H1 (cell line): ENCODE results near the gene CSHL1. TPM values are rescaled to one million over a fixed set of nuclear protein-coding genes. Genes with fewer than 3 reads are reported as not detected.

Experiments used
- CTCF ChIA-PET: fragments of 300-600 bp; sonication (Branson Sonifier 250); formaldehyde crosslinking; loops from one replicate; lab custom pipeline; 2021; ENCODE audit not compliant: partially characterized antibody; lab: Charles Lee
- POLR2A ChIA-PET: fragments of 300-600 bp; sonication (Branson Sonifier 250); formaldehyde crosslinking; loops from one replicate; lab custom pipeline; 2021; ENCODE audit warnings: inconsistent platforms; ENCODE audit not compliant: partially characterized antibody; lab: Charles Lee
- DNase-seq, 2 experiments: peaks; one replicate each; pipeline versions ENCODE4 v3.0.0 to v3.0.0-alpha.2; 2010 to 2022; ENCODE audit warnings: low spot score in 2 of 2, low read depth in 1 of 2, mixed read lengths in 1 of 2
- FAIRE-seq: peaks from 2 replicates; lab custom pipeline; 2011; peaks lifted over from hg19 to GRCh38; lab: Jason Lieb, UNC
- H2AFZ ChIP-seq: 2 replicates; pipeline ENCODE4 v1.8.1; 2012; ENCODE audit warnings: low read length, inconsistent platforms
- H2AK5ac ChIP-seq: 2 replicates; pipeline ENCODE4 v1.6.1; 2013; ENCODE audit warnings: low read depth, low read length
- H2BK120ac ChIP-seq: replicated peaks from 2 replicates; pipeline ENCODE3; 2013; ENCODE audit warnings: low read depth, low read length, inconsistent platforms
- H2BK12ac ChIP-seq: 2 replicates; pipeline ENCODE4 v1.6.1; 2013; ENCODE audit warnings: low read depth, low read length
- H2BK15ac ChIP-seq: 2 replicates; pipeline ENCODE4 v1.6.1; 2013; ENCODE audit warnings: low read length
- H2BK20ac ChIP-seq: 2 replicates; pipeline ENCODE4 v1.6.1; 2013; ENCODE audit warnings: low read length
- H2BK5ac ChIP-seq: 2 replicates; pipeline ENCODE4 v1.6.1; 2013; ENCODE audit warnings: low read depth, low read length
- H3K14ac ChIP-seq: 2 replicates; pipeline ENCODE4 v1.6.1; 2013; ENCODE audit warnings: inconsistent platforms; ENCODE audit not compliant: insufficient read length
- H3K18ac ChIP-seq: 2 replicates; pipeline ENCODE4 v1.6.1; 2013; ENCODE audit warnings: low read length; ENCODE audit errors: extremely low read depth
- H3K23ac ChIP-seq: 2 replicates; pipeline ENCODE4 v1.6.1; 2013; ENCODE audit warnings: inconsistent platforms; ENCODE audit not compliant: insufficient read length
- H3K23me2 ChIP-seq: 2 replicates; pipeline ENCODE4 v1.6.1; 2013; ENCODE audit warnings: low read depth, low read length
- H3K27ac ChIP-seq: 2 replicates; pipeline ENCODE4 v1.6.1; 2011; ENCODE audit warnings: low read depth, low read length, inconsistent platforms
- H3K27me3 ChIP-seq, 4 experiments: replicated peaks in 1 of 4; 1 replicate in 1 of 4; 2 replicates in 3 of 4; pipeline versions ENCODE4 v1.6.1 to v1.8.1; 2011 to 2013; ENCODE audit warnings: low read length in 3 of 4, mild to moderate bottlenecking in 3 of 4, inconsistent platforms in 2 of 4, mixed read lengths in 2 of 4, moderate library complexity in 1 of 4; ENCODE audit not compliant: control insufficient read depth in 3 of 4, insufficient read depth in 3 of 4; ENCODE audit errors: extremely low read depth in 1 of 4
- H3K36me3 ChIP-seq, 4 experiments: 2 replicates each; pipeline versions ENCODE4 v1.6.1 to v1.8.1; 2011 to 2013; ENCODE audit warnings: mild to moderate bottlenecking in 4 of 4, low read length in 3 of 4, moderate library complexity in 2 of 4, control low read depth in 1 of 4, inconsistent platforms in 1 of 4; ENCODE audit not compliant: insufficient read depth in 4 of 4, control insufficient read depth in 2 of 4
- H3K4ac ChIP-seq: replicated peaks from 2 replicates; pipeline ENCODE3; 2013; ENCODE audit warnings: low read length, low read depth, mixed read lengths, inconsistent platforms; ENCODE audit not compliant: insufficient read length
- H3K4me1 ChIP-seq, 4 experiments: replicated peaks in 1 of 4; 1 replicate in 1 of 4; 2 replicates in 3 of 4; pipeline versions ENCODE4 v1.6.1 to v1.8.1; 2011 to 2013; ENCODE audit warnings: low read length in 3 of 4, inconsistent platforms in 2 of 4, mixed read lengths in 1 of 4; ENCODE audit not compliant: insufficient read depth in 4 of 4, control insufficient read depth in 3 of 4
- H3K4me2 ChIP-seq, 2 experiments: 2 replicates each; pipeline versions ENCODE4 v1.6.1 to v1.8.1; 2011 to 2013; ENCODE audit warnings: low read depth in 2 of 2, low read length in 2 of 2, control low read depth in 1 of 2, inconsistent platforms in 1 of 2, mild to moderate bottlenecking in 1 of 2; ENCODE audit not compliant: insufficient read depth in 1 of 2
- H3K4me3 ChIP-seq, 4 experiments: fragments of 200-600, 300-600 bp in 1 of 4; sonication (generic), shearing (Covaris generic), sonication (Bioruptor Twin) in 1 of 4; 2 replicates each; pipeline versions ENCODE4 v1.5.1 to v1.8.1; 2011 to 2016; ENCODE audit warnings: low read length in 4 of 4, low read depth in 3 of 4, control low read depth in 2 of 4, inconsistent platforms in 2 of 4, mild to moderate bottlenecking in 2 of 4, mixed read lengths in 1 of 4, moderate library complexity in 1 of 4; ENCODE audit not compliant: insufficient read depth in 2 of 4; ENCODE audit errors: extremely low read depth in 1 of 4
- H3K56ac ChIP-seq: replicated peaks from 2 replicates; pipeline ENCODE3; 2013; ENCODE audit warnings: low read depth, mild to moderate bottlenecking, mixed read lengths, low read length, inconsistent platforms; ENCODE audit not compliant: insufficient read length
- H3K79me1 ChIP-seq: 2 replicates; pipeline ENCODE4 v1.6.1; 2013; ENCODE audit warnings: low read depth, low read length, control low read depth
- H3K79me2 ChIP-seq, 2 experiments: 2 replicates each; pipeline versions ENCODE4 v1.6.1 to v1.8.1; 2012 to 2013; ENCODE audit warnings: low read length in 2 of 2, mild to moderate bottlenecking in 2 of 2, inconsistent platforms in 1 of 2; ENCODE audit not compliant: insufficient read depth in 2 of 2, control insufficient read depth in 1 of 2
- H3K9ac ChIP-seq, 4 experiments: replicated peaks in 1 of 4; 1 replicate in 1 of 4; 2 replicates in 3 of 4; pipeline versions ENCODE4 v1.6.1 to v1.8.1; 2011 to 2013; ENCODE audit warnings: low read depth in 3 of 4, low read length in 3 of 4, control low read depth in 2 of 4, mild to moderate bottlenecking in 2 of 4, moderate library complexity in 2 of 4, inconsistent platforms in 1 of 4; ENCODE audit errors: extremely low read depth in 1 of 4
- H3K9me3 ChIP-seq, 2 experiments: 2 replicates each; pipeline versions ENCODE4 v1.6.1 to v1.8.1; 2012 to 2013; ENCODE audit warnings: mild to moderate bottlenecking in 2 of 2, moderate library complexity in 2 of 2, control low read depth in 1 of 2, inconsistent platforms in 1 of 2, low read depth in 1 of 2, low read length in 1 of 2, mixed read lengths in 1 of 2; ENCODE audit not compliant: insufficient read depth in 2 of 2
- H4K20me1 ChIP-seq, 2 experiments: replicated peaks in 1 of 2; 2 replicates each; pipeline versions ENCODE3 to v1.8.1; 2011 to 2013; ENCODE audit warnings: inconsistent platforms in 2 of 2, low read length in 2 of 2, mild to moderate bottlenecking in 1 of 2; ENCODE audit not compliant: insufficient read depth in 2 of 2, control insufficient read depth in 1 of 2
- H4K5ac ChIP-seq: 2 replicates; pipeline ENCODE4 v1.6.1; 2013; ENCODE audit warnings: low read length, low read depth, mixed read lengths, inconsistent platforms; ENCODE audit not compliant: insufficient read length
- H4K8ac ChIP-seq: 2 replicates; pipeline ENCODE4 v1.8.0; 2013; ENCODE audit warnings: mild to moderate bottlenecking, moderate library complexity, low read length, inconsistent platforms; ENCODE audit not compliant: insufficient read depth; ENCODE audit errors: extremely low read depth
- H4K91ac ChIP-seq: replicated peaks from 2 replicates; pipeline ENCODE3; 2013; ENCODE audit warnings: low read length, mixed read lengths, inconsistent platforms; ENCODE audit not compliant: insufficient read length
- EGR1 ChIP-seq: IDR thresholded peaks from 2 replicates; pipeline ENCODE4 v1.6.1; 2011; ENCODE audit warnings: low read depth, low read length, borderline replicate concordance
- EP300 ChIP-seq, 2 experiments: IDR thresholded peaks; 1 replicate in 1 of 2; 2 replicates in 1 of 2; pipeline ENCODE4 v1.6.1; 2011 to 2012; ENCODE audit warnings: low read depth in 2 of 2, low read length in 2 of 2, mild to moderate bottlenecking in 2 of 2, borderline replicate concordance in 1 of 2, inconsistent platforms in 1 of 2, moderate library complexity in 1 of 2
- RNF2 ChIP-seq: fragments of 200-900, 300-1000 bp; sonication (generic); IDR thresholded peaks from 2 replicates; pipeline ENCODE4 v1.7.1; 2016; ENCODE audit warnings: borderline replicate concordance, low read depth, mild to moderate bottlenecking, antibody characterized with exemption, low read length; ENCODE audit not compliant: poor library complexity, severe bottlenecking; ENCODE audit errors: missing control alignments
- SAP30 ChIP-seq: fragments of 300-600 bp; sonication (generic); IDR thresholded peaks from 2 replicates; pipeline ENCODE4 v1.7.1; 2012; ENCODE audit warnings: low read length, moderate library complexity, mild to moderate bottlenecking, inconsistent platforms; ENCODE audit not compliant: insufficient read depth, insufficient replicate concordance
- SIRT6 ChIP-seq: IDR thresholded peaks from one replicate; pipeline ENCODE4 v1.7.1; 2012; ENCODE audit warnings: low read length, inconsistent platforms
- WGBS, 2 experiments: shearing (Covaris generic) in 1 of 2; methylation state at CpG; one replicate each; pipeline versions ENCODE4 v1.1.6 to v1.1.7; 2013 to 2015; ENCODE audit warnings: low lambda C conversion rate in 2 of 2, mixed read lengths in 2 of 2, inconsistent platforms in 1 of 2, low coverage in 1 of 2, missing lambda C conversion rate in 1 of 2; ENCODE audit not compliant: insufficient replicate concordance in 2 of 2, insufficient coverage in 1 of 2, insufficient read length in 1 of 2; ENCODE audit errors: extremely low coverage in 1 of 2, missing lambda C conversion rate in 1 of 2; 5-methylcytosine and 5-hydroxymethylcytosine counted together
- polyA plus RNA-seq, 7 experiments: library from polyadenylated mRNA; depleted of rRNA in 3 of 7; stranded (reverse) in 5 of 7; unstranded in 2 of 7; fragments of >200 nt in 5 of 7; fragments of 200-250 nt in 2 of 7; gene quantifications; 1 replicate in 5 of 7; 2 replicates in 1 of 7; 4 replicates in 1 of 7; pipeline versions ENCODE4 v1.2.1 to v1.2.3, GENCODE V29; 2011 to 2013; ENCODE audit warnings: missing spikeins in 2 of 7, mixed read lengths in 2 of 7
- total RNA-seq: library from RNA; stranded (reverse); fragmentation: NEBNext Ultra II Directional; extraction: Animal tissue kit (Norgen Biotek cat#: 25700); gene quantifications from 2 replicates; pipeline ENCODE4 v1.2.1, GENCODE V29; 2021

CSHL1 gene
- total and polyA plus RNA-seq, 2 of the 8 experiments (the other 6 are each of a cell fraction or from before 2014, with no cell fraction given): not detected

DNA sequence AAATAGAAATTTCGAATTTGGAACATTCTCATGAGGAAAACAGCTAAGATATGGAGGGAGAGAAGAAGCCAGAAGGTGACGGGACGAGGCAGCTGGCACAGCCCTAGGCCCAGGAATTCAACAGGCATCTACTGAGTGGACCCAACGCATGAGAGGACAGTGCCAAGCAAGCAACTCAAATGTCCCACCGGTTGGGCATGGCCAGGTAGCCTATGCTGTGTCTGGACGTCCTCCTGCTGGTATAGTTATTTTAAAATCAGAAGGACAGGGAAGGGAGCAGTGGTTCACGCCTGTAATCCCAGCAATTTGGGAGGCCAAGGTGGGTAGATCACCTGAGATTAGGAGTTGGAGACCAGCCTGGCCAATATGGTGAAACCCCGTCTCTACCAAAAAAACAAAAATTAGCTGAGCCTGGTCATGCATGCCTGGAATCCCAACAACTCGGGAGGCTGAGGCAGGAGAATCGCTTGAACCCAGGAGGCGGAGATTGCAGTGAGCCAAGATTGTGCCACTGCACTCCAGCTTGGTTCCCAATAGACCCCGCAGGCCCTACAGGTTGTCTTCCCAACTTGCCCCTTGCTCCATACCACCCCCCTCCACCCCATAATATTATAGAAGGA is 5.6 kb upstream of the CSHL1 start:
- ChIA-PET POLR2A (interaction anchor here (1.6 kb wide), 1 partner anchor 34 kb away, joined by 6 read pairs; no protein-coding TSS in a partner anchor), CTCF (interaction anchor here (0.9 to 11.2 kb wide), 9 partner anchors 13 to 108 kb away, joined by 3 to 270 read pairs (median 59); partner anchors contain the start of genes CD79B and ICAM2)
- Histone ChIP-seq H3K27ac (no peak overlapping the region), H3K23ac (no peak overlapping the region), H4K5ac (no peak overlapping the region), H3K36me3 (no peaks in the 10 kb centered on the region), H2AK5ac (no peak overlapping the region), H2BK120ac (no peak overlapping the region), H3K56ac (no peak overlapping the region), H3K79me2 (no peaks in the 10 kb centered on the region), H4K8ac (no peak overlapping the region), H2BK15ac (no peak overlapping the region), H2AFZ (no peak overlapping the region), H3K4me2 (no peak overlapping the region; a peak in 1 of 4 replicates), H3K4me3 (no peak overlapping the region), H3K4me1 (peaks cover 0 to 5% (median under 1%) of the 10 kb centered on the region in 4 experiments; a peak in 3 of 7 replicates), H3K27me3 (no peaks in the 10 kb centered on the region), H4K20me1 (no peaks in the 10 kb centered on the region), H3K9me3 (no peaks in the 10 kb centered on the region), H4K91ac (no peak overlapping the region), H3K4ac (no peak overlapping the region), H2BK12ac (no peak overlapping the region), H3K9ac (no peak overlapping the region), H3K18ac (no peak overlapping the region), H3K14ac (no peak overlapping the region), H3K79me1 (no peaks in the 10 kb centered on the region), H3K23me2 (no peaks in the 10 kb centered on the region; the same call in 1 of the 2 replicates), H2BK5ac (no peak overlapping the region), H2BK20ac (no peak overlapping the region)
- 88% methylated on average over 12 of the region's 12 CpGs; no CpG with 5 or more reads in 1 of the 2 experiments for WGBS, 2 experiments
- no peak for FAIRE-seq
- no peak for DNase-seq
- TF ChIP-seq EP300 (IDR thresholded peaks at IDR 0.05; ENCODE audit: borderline replicate concordance in 1 of 2, low read depth in 2 of 2, low read length in 2 of 2): no peak
- no peak for TF ChIP-seq SIRT6
- no peak for TF ChIP-seq RNF2
- TF ChIP-seq SAP30: no peak
- no peak for TF ChIP-seq EGR1
